C4-2B (cell line): ENCODE results near the gene PTPA.
"Not testable (repeated sequence)": the region's sequence is repeated elsewhere in the genome, so short reads cannot be mapped to it uniquely, and the experiment has no call there.

ENCODE experiments used
- H3K27ac ChIP-seq: fragments of 450-650 bp; 2 replicates; pipeline ENCODE4 v1.5.1; 2017
- CTCF ChIP-seq: fragments of 450-650 bp; conservative IDR thresholded peaks from 2 replicates; pipeline ENCODE4 v1.5.1; 2017; ENCODE audit warnings: mild to moderate bottlenecking
- ZFX ChIP-seq: fragments of 450-650 bp; IDR thresholded peaks from 2 replicates; pipeline ENCODE4 v1.6.1; 2017

PTPA gene

GRCh38 chr9:129111528-129112151, 425 bp downstream of the PTPA start:
- TF ChIP-seq CTCF (no peak), ZFX (peak; percentile 84; the same call in 1 of the 2 replicates)
- peak overlapping the region; percentile 96 for H3K27ac ChIP-seq

- peak overlapping the region; percentile 96 for H3K27ac ChIP-seq
These were observed 1.3 kb downstream of the PTPA start for GRCh38 chr9:129112526-129112925.

GRCh38 chr9:129113645-129114304, 2.6 kb downstream of the PTPA start:
- H3K27ac ChIP-seq, result peak overlapping the region; percentile 57
- no peak for TF ChIP-seq CTCF
- no peak for TF ChIP-seq ZFX

- TF ChIP-seq CTCF (no peak), ZFX (no peak)
- no peak overlapping the region for H3K27ac ChIP-seq
These were observed 7.6 kb downstream of the PTPA start for GRCh38 chr9:129118799-129119198.

- no peak for TF ChIP-seq ZFX
These were observed 10.3 kb downstream of the PTPA start for GRCh38 chr9:129121483-129121882.

GRCh38 chr9:129122133-129122532, 10.9 kb downstream of the PTPA start:
- no peak for TF ChIP-seq CTCF
- TF ChIP-seq ZFX, result no peak
- H3K27ac ChIP-seq, result no peak overlapping the region

More at GRCh38 chr9:129121483-129121882, 10.3 kb downstream of the PTPA start:
- H3K27ac ChIP-seq, result no peak overlapping the region

GRCh38 chr9:129122976-129123375, 11.8 kb downstream of the PTPA start:
- not testable (repeated sequence) for H3K27ac ChIP-seq

- TF ChIP-seq CTCF, result no peak
- TF ChIP-seq ZFX, result no peak
- H3K27ac ChIP-seq, result no peak overlapping the region
These were observed 13.4 kb downstream of the PTPA start for GRCh38 chr9:129124506-129125069.

- TF ChIP-seq CTCF (no peak), ZFX (no peak)
These were observed 14.3 kb downstream of the PTPA start for GRCh38 chr9:129125478-129125877.

More at GRCh38 chr9:129125478-129125877, 14.3 kb downstream of the PTPA start:
- H3K27ac ChIP-seq, result no peak overlapping the region
